ENCODE data around the gene CDC40.

GRCh38 chr6:110196874-110197273 lies 16.6 kb downstream of the CDC40 start:
- TF ChIP-seq TSHZ2 (CRISPR knock-in tag; IDR thresholded peaks at IDR 0.05) (no peak), TCF4 (CRISPR knock-in tag; IDR thresholded peaks at IDR 0.05; ENCODE audit: borderline replicate concordance) (no peak), ESRRG (CRISPR knock-in tag; IDR thresholded peaks at IDR 0.05) (no peak), ZNF565 (CRISPR knock-in tag; conservative IDR thresholded peaks at IDR 0.05; ENCODE audit: low read depth) (no peak), BACH2 (CRISPR knock-in tag; IDR thresholded peaks at IDR 0.05; ENCODE audit: borderline replicate concordance) (no peak), PATZ1 (CRISPR knock-in tag; IDR thresholded peaks at IDR 0.05; ENCODE audit: borderline replicate concordance) (no peak), CREB5 (CRISPR knock-in tag; IDR thresholded peaks at IDR 0.05; ENCODE audit: low read depth) (no peak), RARB (CRISPR knock-in tag; IDR thresholded peaks at IDR 0.05) (no peak), ZFP30 (CRISPR knock-in tag; IDR thresholded peaks at IDR 0.05) (no peak), SNAI2 (CRISPR knock-in tag; IDR thresholded peaks at IDR 0.05) (no peak)

All from SK-N-SH treated with all-trans-retinoic acid at 6 μM for 48 hours (cell line).